OCI-LY3 (cell line): Measurements from ENCODE around the gene MNDA.
"Not testable (repeated sequence)": the region's sequence is repeated elsewhere in the genome, so short reads cannot be mapped to it uniquely, and the experiment has no call there.

Experiments
- H2AFZ ChIP-seq: fragments of 200-600, 300-600 bp; shearing (Covaris generic); 2 replicates; pipeline ENCODE4 v1.6.0; 2014; ENCODE audit warnings: antibody characterized with exemption, low read depth, low read length
- H3K27ac ChIP-seq: fragments of 200-600, 300-600 bp; sonication (generic); 2 replicates; pipeline ENCODE4 v1.5.1; 2014; ENCODE audit warnings: mild to moderate bottlenecking, low read length, moderate library complexity, mixed read lengths
- H3K27me3 ChIP-seq: fragments of 200-600, 300-600 bp; sonication (generic); 2 replicates; pipeline ENCODE4 v1.6.1; 2014; ENCODE audit warnings: low read depth, low read length, mixed read lengths
- H3K36me3 ChIP-seq: fragments of 200-600, 300-600 bp; sonication (generic); replicated peaks from 2 replicates; pipeline ENCODE3; 2014; ENCODE audit warnings: low read depth, low read length, mixed read lengths
- H3K4me1 ChIP-seq: fragments of 300-600, 200-600 bp; sonication (generic); 2 replicates; pipeline ENCODE4 v1.6.1; 2014; ENCODE audit warnings: low read length, mixed read lengths
- H3K4me2 ChIP-seq: fragments of 200-600, 300-600 bp; sonication (generic); 2 replicates; pipeline ENCODE4 v1.6.1; 2014; ENCODE audit warnings: low read length, mixed read lengths
- H3K4me3 ChIP-seq: fragments of 300-600, 200-600 bp; sonication (generic); 2 replicates; pipeline ENCODE4 v1.5.1; 2014; ENCODE audit warnings: antibody characterized with exemption, mild to moderate bottlenecking, low read length, moderate library complexity
- H3K79me2 ChIP-seq: fragments of 300-600, 200-600 bp; shearing (Covaris generic); 2 replicates; pipeline ENCODE4 v1.6.1; 2014; ENCODE audit warnings: mild to moderate bottlenecking, low read length, mixed read lengths
- H3K9ac ChIP-seq: fragments of 300-600, 200-600 bp; shearing (Covaris generic); 2 replicates; pipeline ENCODE4 v1.6.0; 2014; ENCODE audit warnings: mild to moderate bottlenecking, low read length, moderate library complexity
- H3K9me3 ChIP-seq: fragments of 200-600, 300-600 bp; shearing (Covaris generic); 2 replicates; pipeline ENCODE4 v1.6.1; 2014; ENCODE audit warnings: low read length, mixed read lengths; ENCODE audit not compliant: insufficient read depth
- H4K20me1 ChIP-seq: fragments of 200-600, 300-600 bp; sonication (generic); 2 replicates; pipeline ENCODE4 v1.6.1; 2016; ENCODE audit warnings: low read length, mixed read lengths; ENCODE audit not compliant: insufficient read depth
- CTCF ChIP-seq: fragments of 200-600, 300-600 bp; sonication (generic); IDR thresholded peaks from 2 replicates; pipeline ENCODE4 v1.5.1; 2014; ENCODE audit warnings: antibody characterized with exemption, low read length, low read depth
- EZH2phosphoT487 ChIP-seq: fragments of 200-600 bp; shearing (Covaris generic); IDR thresholded peaks from 2 replicates; pipeline ENCODE4 v1.6.1; 2018; ENCODE audit warnings: antibody characterized with exemption, mixed run types, low read depth

MNDA gene

DNA sequence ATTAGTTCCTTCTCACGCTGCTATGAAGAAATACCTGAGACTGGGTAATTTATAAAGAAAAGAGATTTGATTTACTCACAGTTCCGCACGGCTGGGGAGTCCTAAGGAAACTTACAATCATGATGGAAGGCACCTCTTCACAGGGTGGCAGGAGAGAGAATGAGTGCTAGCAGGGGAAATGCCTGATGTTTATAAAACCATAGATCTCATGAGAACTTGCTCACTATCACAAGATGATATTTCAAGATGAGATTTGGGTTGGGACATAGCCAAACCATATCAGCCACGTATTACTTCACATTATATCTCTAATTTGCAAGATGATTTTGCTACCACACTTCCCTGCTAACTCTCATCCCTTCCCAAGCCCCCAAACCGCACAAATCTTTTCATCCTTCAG, 9.1 kb downstream of the MNDA start:
- no peak overlapping the region for H3K9ac ChIP-seq
- no peaks in the 10 kb centered on the region for H4K20me1 ChIP-seq
- TF ChIP-seq EZH2phosphoT487 (no peak), CTCF (no peak)
- H3K4me1 ChIP-seq = no peaks in the 10 kb centered on the region
- H3K4me3 ChIP-seq = no peak overlapping the region
- no peaks in the 10 kb centered on the region for H3K27me3 ChIP-seq
- H3K27ac ChIP-seq = no peak overlapping the region
- 0 out of 2 replicates have a peak, but pooled peaks cover 5% of the 10 kb centered on the region for H3K9me3 ChIP-seq
- H2AFZ ChIP-seq = no peak overlapping the region
- H3K79me2 ChIP-seq = peaks cover 2% of the 10 kb centered on the region; the same call in 1 of the 2 replicates
- H3K36me3 ChIP-seq = peaks cover 10% of the 10 kb centered on the region
- H3K4me2 ChIP-seq = no peak overlapping the region

DNA sequence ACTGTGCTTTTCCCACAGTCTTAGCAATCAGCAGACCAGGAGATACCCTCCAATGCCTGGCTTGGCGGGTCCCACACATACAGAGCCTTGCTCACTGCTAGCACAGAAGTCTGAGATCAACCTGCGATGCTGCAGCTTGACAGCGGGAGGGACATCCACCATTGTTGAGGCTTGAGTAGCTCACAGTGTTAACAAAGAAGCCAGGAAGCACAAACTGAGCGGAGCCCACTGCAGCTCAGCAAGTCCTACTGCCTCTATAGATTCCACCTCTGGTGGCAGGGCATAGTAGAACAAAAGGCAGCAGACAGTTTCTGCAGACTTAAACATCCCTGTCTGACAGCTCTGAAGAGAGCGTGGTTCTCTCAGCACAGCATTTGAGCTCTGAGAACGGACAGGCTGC, 33.4 kb downstream of the MNDA start:
- no peak overlapping the region for H3K4me3 ChIP-seq
- no peak overlapping the region for H2AFZ ChIP-seq
- no peaks in the 10 kb centered on the region for H3K4me1 ChIP-seq
- peaks cover 6% of the 10 kb centered on the region; the same call in 1 of the 2 replicates for H3K9me3 ChIP-seq
- H3K27ac ChIP-seq = no peak overlapping the region
- TF ChIP-seq EZH2phosphoT487 (no peak), CTCF (no peak)
- no peak overlapping the region for H3K9ac ChIP-seq
- H3K27me3 ChIP-seq = no peaks in the 10 kb centered on the region
- H3K36me3 ChIP-seq = no peaks in the 10 kb centered on the region
- no peak overlapping the region for H3K4me2 ChIP-seq
- H4K20me1 ChIP-seq = no peaks in the 10 kb centered on the region
- H3K79me2 ChIP-seq = no peaks in the 10 kb centered on the region

DNA sequence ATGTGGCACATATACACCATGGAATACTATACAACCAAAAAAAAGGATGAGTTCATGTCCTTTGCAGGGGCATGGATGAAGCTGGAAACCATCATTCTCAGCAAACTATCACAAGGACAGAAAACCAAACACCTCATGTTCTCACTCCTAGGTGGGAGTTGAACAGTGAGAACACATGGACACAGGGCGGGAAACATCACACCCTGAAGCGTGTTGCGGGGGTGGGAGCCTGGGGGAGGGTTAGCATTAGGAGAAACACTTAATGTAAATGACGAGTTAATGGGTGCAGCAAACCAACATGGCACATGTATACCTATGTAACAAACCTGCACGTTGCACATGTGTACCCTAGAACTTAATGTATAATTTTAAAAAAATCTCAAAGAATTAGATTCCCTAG, 39.3 kb downstream of the MNDA start:
- H3K4me1 ChIP-seq, H3K4me3 ChIP-seq, H2AFZ ChIP-seq, H3K27me3 ChIP-seq, H3K4me2 ChIP-seq, H3K9ac ChIP-seq, H3K27ac ChIP-seq, H3K9me3 ChIP-seq, H3K36me3 ChIP-seq, H4K20me1 ChIP-seq, H3K79me2 ChIP-seq: not testable (repeated sequence)

- H3K9ac ChIP-seq = no peak overlapping the region
- H3K4me3 ChIP-seq = no peak overlapping the region
- H3K9me3 ChIP-seq = no peaks in the 10 kb centered on the region
- TF ChIP-seq EZH2phosphoT487 (no peak), CTCF (no peak)
- no peaks in the 10 kb centered on the region for H3K4me1 ChIP-seq
- no peak overlapping the region for H3K27ac ChIP-seq
- no peak overlapping the region for H3K4me2 ChIP-seq
- H3K79me2 ChIP-seq = no peaks in the 10 kb centered on the region
- no peaks in the 10 kb centered on the region for H3K27me3 ChIP-seq
- no peaks in the 10 kb centered on the region for H3K36me3 ChIP-seq
- H2AFZ ChIP-seq = no peak overlapping the region
- no peaks in the 10 kb centered on the region for H4K20me1 ChIP-seq
These were observed 42.0 kb downstream of the MNDA start for GRCh38 chr1:158873141-158873540.

GRCh38 chr1:158893654-158894053, 62.5 kb downstream of the MNDA start:
- no peak for TF ChIP-seq CTCF
- no peak for TF ChIP-seq EZH2phosphoT487
- no peaks in the 10 kb centered on the region for H3K4me1 ChIP-seq
- H3K27ac ChIP-seq = no peak overlapping the region
- no peaks in the 10 kb centered on the region for H4K20me1 ChIP-seq
- H3K4me3 ChIP-seq = no peak overlapping the region
- no peak overlapping the region for H3K9ac ChIP-seq
- H3K4me2 ChIP-seq = no peak overlapping the region
- no peaks in the 10 kb centered on the region for H3K9me3 ChIP-seq
- no peaks in the 10 kb centered on the region for H3K79me2 ChIP-seq
- H3K27me3 ChIP-seq = no peaks in the 10 kb centered on the region
- no peaks in the 10 kb centered on the region for H3K36me3 ChIP-seq
- H2AFZ ChIP-seq = no peak overlapping the region
